BJ (cell line): ENCODE measurements around the gene SLC38A8. TPM values are rescaled to one million over a fixed set of nuclear protein-coding genes. Genes with fewer than 3 reads are reported as not detected.

Source experiments
- CTCF ChIA-PET: fragments of 350-600 bp; formaldehyde crosslinking; extraction: SDS; loops from one replicate; lab custom pipeline; 2021; ENCODE audit warnings: antibody characterized with exemption, inconsistent platforms; lab: Yijun Ruan, JAX
- POLR2A ChIA-PET: fragments of 300-600 bp; sonication (Branson Sonifier 250); formaldehyde crosslinking; extraction: SDS; loops from one replicate; lab custom pipeline; 2021; ENCODE audit warnings: antibody characterized with exemption; lab: Charles Lee
- DNase-seq: peaks from one replicate; pipeline ENCODE4 v3.0.0-alpha.2; 2011; ENCODE audit warnings: low read depth
- H3K27me3 ChIP-seq: 2 replicates; pipeline ENCODE4 v1.6.0; 2011; ENCODE audit warnings: low read length; ENCODE audit not compliant: control insufficient read depth, insufficient read depth
- H3K36me3 ChIP-seq: 2 replicates; pipeline ENCODE4 v1.5.1; 2011; ENCODE audit warnings: low read length; ENCODE audit not compliant: control insufficient read depth, insufficient read depth
- H3K4me3 ChIP-seq: 2 replicates; pipeline ENCODE4 v1.5.1; 2011; ENCODE audit warnings: low read depth, mild to moderate bottlenecking, control low read depth, low read length
- CTCF ChIP-seq: IDR thresholded peaks from 2 replicates; pipeline ENCODE4 v1.5.1; 2011; ENCODE audit warnings: low read depth, mild to moderate bottlenecking, control low read depth, inconsistent platforms, low read length, moderate library complexity; ENCODE audit not compliant: insufficient read depth
- polyA plus RNA-seq: library from polyadenylated mRNA; depleted of rRNA; stranded (reverse); fragments of >200 nt; gene quantifications from 2 replicates; pipeline ENCODE4 v1.2.3, GENCODE V29; 2011

SLC38A8 gene
- polyA plus RNA-seq, 1 experiment = not detected

GRCh38 chr16:84040226-84040822, 2.3 kb downstream of the SLC38A8 start:
- H3K4me3 ChIP-seq = no peak overlapping the region
- peaks cover 35% of the 10 kb centered on the region for H3K27me3 ChIP-seq
- CTCF ChIA-PET = interaction anchor here (1.4 to 6.6 kb wide), 7 partner anchors 15 to 87 kb away, joined by 3 to 34 read pairs (median 6); partner anchors contain the start of gene OSGIN1
- POLR2A ChIA-PET = no interaction called here
- no peak for DNase-seq
- no peaks in the 10 kb centered on the region for H3K36me3 ChIP-seq
- no peak for TF ChIP-seq CTCF

- ChIA-PET POLR2A (no interaction called here), CTCF (interaction anchor here (1.5 to 6.6 kb wide), 3 partner anchors 18 to 83 kb away, joined by 3 to 34 read pairs (median 10); no protein-coding TSS in a partner anchor)
- H3K36me3 ChIP-seq = no peaks in the 10 kb centered on the region
- H3K27me3 ChIP-seq = peaks cover 35% of the 10 kb centered on the region
- TF ChIP-seq CTCF = no peak
- DNase-seq = no peak
- no peak overlapping the region for H3K4me3 ChIP-seq
Observed at GRCh38 chr16:84039696-84040095, 2.9 kb downstream of the SLC38A8 start.

- POLR2A ChIA-PET = no interaction called here
- H3K27me3 ChIP-seq = peaks cover 38% of the 10 kb centered on the region
Observed at GRCh38 chr16:84038469-84038868, 4.1 kb downstream of the SLC38A8 start.

GRCh38 chr16:84036982-84037425, 5.6 kb downstream of the SLC38A8 start:
- no peak for DNase-seq

More at GRCh38 chr16:84038469-84038868, 4.1 kb downstream of the SLC38A8 start:
- no peak for TF ChIP-seq CTCF
- CTCF ChIA-PET = interaction anchor here (6.6 kb wide), 1 partner anchor 81 kb away, joined by 34 read pairs; no protein-coding TSS in a partner anchor
- no peak overlapping the region for H3K4me3 ChIP-seq
- no peak for DNase-seq
- H3K36me3 ChIP-seq = no peaks in the 10 kb centered on the region

More at GRCh38 chr16:84036982-84037425, 5.6 kb downstream of the SLC38A8 start:
- no peaks in the 10 kb centered on the region for H3K36me3 ChIP-seq
- H3K27me3 ChIP-seq = peaks cover 30% of the 10 kb centered on the region
- TF ChIP-seq CTCF = no peak
- no peak overlapping the region for H3K4me3 ChIP-seq
- ChIA-PET CTCF (interaction anchor here (0.7 kb wide), 1 partner anchor 80 kb away, joined by 3 read pairs; no protein-coding TSS in a partner anchor), POLR2A (no interaction called here)
